Endothelial cell of umbilical vein (primary cell): ENCODE results near the gene NANOGP8.

Experiments used
- CTCF ChIP-seq, 2 donors: IDR thresholded peaks; 1 replicate in 1 of 2; 2 replicates in 1 of 2; pipeline ENCODE4 v1.5.1; 2011; ENCODE audit warnings: low read length in 2 of 2, mild to moderate bottlenecking in 2 of 2, moderate library complexity in 2 of 2, control low read depth in 1 of 2, inconsistent platforms in 1 of 2, low read depth in 1 of 2; ENCODE audit not compliant: insufficient read depth in 1 of 2; ENCODE audit errors: extremely low read depth in 1 of 2
- EZH2 ChIP-seq: IDR thresholded peaks from 2 replicates; pipeline ENCODE4 v1.6.1; 2012; ENCODE audit warnings: borderline replicate concordance, low read depth, mild to moderate bottlenecking, moderate library complexity, low read length, inconsistent platforms; ENCODE audit not compliant: severe bottlenecking
- GATA2 ChIP-seq: IDR thresholded peaks from 2 replicates; pipeline ENCODE4 v1.7.0; 2011; ENCODE audit warnings: low read depth, mild to moderate bottlenecking, moderate library complexity, mixed read lengths, low read length; ENCODE audit not compliant: insufficient read length, insufficient read depth
- MYC ChIP-seq: IDR thresholded peaks from one replicate; pipeline ENCODE4 v1.6.1; 2011; ENCODE audit warnings: mild to moderate bottlenecking, low read depth, low read length
- POLR2A ChIP-seq: IDR thresholded peaks from 2 replicates; pipeline ENCODE4 v1.6.1; 2012; ENCODE audit warnings: low read depth, mild to moderate bottlenecking, control low read depth, low read length
- POLR2AphosphoS5 ChIP-seq: IDR thresholded peaks from 2 replicates; pipeline ENCODE4 v1.6.1; 2012; ENCODE audit warnings: low read depth, mild to moderate bottlenecking, control low read depth, low read length, moderate library complexity; ENCODE audit not compliant: insufficient read depth

DNA sequence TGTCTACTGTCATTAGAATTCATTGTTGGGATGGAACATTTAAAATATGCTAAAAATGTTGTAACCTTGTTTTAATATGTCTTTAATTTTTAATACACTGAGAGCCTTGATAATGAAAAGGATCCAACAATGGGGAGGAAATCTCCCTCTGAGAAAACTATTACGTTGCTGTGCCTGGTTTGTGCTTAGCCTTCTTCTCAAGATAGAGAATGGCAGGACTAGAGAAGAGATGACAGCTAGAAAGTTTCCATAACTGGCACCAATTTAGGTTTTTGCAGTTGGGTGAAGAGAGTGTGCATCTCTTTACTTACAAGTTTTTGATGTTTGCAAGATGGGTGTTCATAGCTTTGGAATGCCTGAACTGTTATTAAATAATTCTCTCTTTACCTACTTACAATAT, 42.6 kb upstream of the NANOGP8 start:
- TF ChIP-seq CTCF (IDR thresholded peaks at IDR 0.05; ENCODE audit: extremely low read depth in 1 of 2, insufficient read depth in 1 of 2, low read depth in 1 of 2, low read length in 2 of 2) (no peak), POLR2AphosphoS5 (no peak), POLR2A (no peak), EZH2 (no peak), GATA2 (no peak), MYC (no peak)
